ENCODE data around the gene ZDHHC21.

Gene ZDHHC21

DNA sequence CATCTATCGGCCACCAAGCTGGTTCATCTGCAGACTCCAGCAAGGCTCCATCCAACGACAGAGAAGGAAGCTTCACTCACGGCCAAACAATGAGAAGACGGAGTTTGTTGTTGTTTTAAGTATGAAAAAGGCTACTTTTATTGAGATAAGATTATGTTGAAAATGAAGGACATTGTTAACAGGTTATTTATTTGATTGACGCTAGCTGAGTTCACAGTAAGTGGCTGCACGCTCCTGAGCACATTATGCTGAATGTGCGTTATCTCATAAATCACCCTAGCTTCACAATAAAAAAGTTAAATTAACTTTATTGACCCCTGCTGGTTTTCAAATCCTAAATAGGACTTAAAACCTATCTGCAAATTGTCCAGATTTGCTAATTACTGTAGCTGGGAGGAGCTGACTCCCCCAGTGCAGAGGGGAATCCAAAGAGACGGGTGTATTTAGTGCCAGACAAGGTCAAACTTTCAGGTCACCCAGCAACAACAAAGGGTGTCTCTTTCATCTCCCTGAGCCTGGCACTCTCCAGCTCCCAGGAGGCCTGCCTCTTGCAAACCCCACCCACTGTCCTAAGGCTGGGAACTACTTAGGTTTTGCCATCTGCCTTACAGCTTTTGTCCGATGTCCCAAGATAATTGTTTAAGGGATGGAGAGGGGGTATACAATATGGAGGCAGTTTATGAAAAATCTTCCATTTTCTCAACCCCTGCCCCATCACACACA lies 129.2 kb downstream of the ZDHHC21 start:
- Histone ChIP-seq H3K27me3 (no peaks in the 10 kb centered on the region), H3K4me3 (ENCODE audit: low read depth in 1 of 2, low read length in 1 of 2) (no peak overlapping the region), H3K27ac (no peak overlapping the region), H3K36me3 (no peaks in the 10 kb centered on the region), H3K9me3 (no peaks in the 10 kb centered on the region), H3K4me1 (ENCODE audit: control insufficient read depth in 1 of 2, insufficient read depth in 1 of 2, low read depth in 1 of 2, low read length in 1 of 2) (no peaks in the 10 kb centered on the region)
- TF ChIP-seq, protein P1, sequence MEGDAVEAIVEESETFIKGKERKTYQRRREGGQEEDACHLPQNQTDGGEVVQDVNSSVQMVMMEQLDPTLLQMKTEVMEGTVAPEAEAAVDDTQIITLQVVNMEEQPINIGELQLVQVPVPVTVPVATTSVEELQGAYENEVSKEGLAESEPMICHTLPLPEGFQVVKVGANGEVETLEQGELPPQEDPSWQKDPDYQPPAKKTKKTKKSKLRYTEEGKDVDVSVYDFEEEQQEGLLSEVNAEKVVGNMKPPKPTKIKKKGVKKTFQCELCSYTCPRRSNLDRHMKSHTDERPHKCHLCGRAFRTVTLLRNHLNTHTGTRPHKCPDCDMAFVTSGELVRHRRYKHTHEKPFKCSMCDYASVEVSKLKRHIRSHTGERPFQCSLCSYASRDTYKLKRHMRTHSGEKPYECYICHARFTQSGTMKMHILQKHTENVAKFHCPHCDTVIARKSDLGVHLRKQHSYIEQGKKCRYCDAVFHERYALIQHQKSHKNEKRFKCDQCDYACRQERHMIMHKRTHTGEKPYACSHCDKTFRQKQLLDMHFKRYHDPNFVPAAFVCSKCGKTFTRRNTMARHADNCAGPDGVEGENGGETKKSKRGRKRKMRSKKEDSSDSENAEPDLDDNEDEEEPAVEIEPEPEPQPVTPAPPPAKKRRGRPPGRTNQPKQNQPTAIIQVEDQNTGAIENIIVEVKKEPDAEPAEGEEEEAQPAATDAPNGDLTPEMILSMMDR (IDR thresholded peaks at IDR 0.05), result no peak

DNA sequence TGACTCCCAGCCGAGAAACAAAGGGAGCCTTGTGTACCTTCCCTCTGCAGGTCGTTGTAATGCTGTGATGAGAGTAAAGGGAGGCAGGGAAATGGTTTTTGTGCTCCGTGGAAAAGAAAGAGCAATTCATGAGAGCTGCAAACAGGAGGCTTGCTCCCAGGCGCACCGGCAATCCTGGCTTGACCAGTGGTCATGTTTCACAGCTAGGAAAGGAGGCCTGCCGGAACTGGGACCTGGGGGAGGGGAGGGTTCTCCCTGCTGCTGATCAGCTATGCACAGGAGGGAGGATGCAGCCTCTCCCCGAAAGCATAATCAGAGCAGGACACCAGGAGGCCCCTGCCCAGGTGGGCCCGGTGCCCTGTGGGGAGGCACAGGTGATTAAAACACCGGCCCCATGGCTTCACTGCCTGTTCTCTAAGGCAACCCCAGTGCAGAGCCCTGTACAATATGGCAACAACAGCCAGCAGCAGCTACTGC lies 131.3 kb downstream of the ZDHHC21 start:
- no peaks in the 10 kb centered on the region for H3K36me3 ChIP-seq
- H3K4me1 ChIP-seq (ENCODE audit: control insufficient read depth in 1 of 2, insufficient read depth in 1 of 2, low read depth in 1 of 2, low read length in 1 of 2), result no peaks in the 10 kb centered on the region
- no peaks in the 10 kb centered on the region for H3K9me3 ChIP-seq
- no peak overlapping the region for H3K4me3 ChIP-seq (ENCODE audit: low read depth in 1 of 2, low read length in 1 of 2)
- no peak overlapping the region for H3K27ac ChIP-seq
- TF ChIP-seq, protein P1 (IDR thresholded peaks at IDR 0.05), result no peak
- no peaks in the 10 kb centered on the region for H3K27me3 ChIP-seq
